MM.1S (cell line): ENCODE data around the gene UGGT2.
"Not testable (repeated sequence)": the region's sequence is repeated elsewhere in the genome, so short reads cannot be mapped to it uniquely, and the experiment has no call there.

Source experiments
- CTCF ChIP-seq: fragments of 300-600 bp; sonication (generic); IDR thresholded peaks from 2 replicates; pipeline ENCODE4 v1.5.1; 2016; ENCODE audit warnings: antibody characterized with exemption, low read length, mixed read lengths
- EZH2 ChIP-seq: fragments of 300-600 bp; sonication (generic); optimal IDR thresholded peaks from 2 replicates; pipeline ENCODE3; 2017; ENCODE audit warnings: low read depth, mild to moderate bottlenecking, antibody characterized with exemption, low read length, mixed read lengths

DNA sequence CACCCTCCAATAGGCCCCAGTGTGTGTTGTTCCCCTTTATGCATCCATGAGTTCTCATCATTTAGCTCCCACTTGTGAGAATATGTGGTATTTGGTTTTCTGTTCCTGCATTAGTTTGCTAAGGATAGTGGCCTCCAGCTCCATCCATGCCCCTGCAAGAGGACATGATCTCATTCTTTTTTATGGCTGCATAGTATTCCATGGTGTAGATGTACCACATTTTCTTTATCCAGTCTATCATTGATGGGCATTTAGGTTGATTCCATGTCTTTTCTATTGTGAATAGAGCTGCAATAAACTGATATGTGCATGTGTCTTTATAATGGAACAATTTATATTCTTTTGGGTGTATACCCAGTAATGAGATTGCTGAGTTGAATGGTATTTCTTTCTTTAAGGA is 263.9 kb downstream of the UGGT2 start:
- TF ChIP-seq EZH2, CTCF: not testable (repeated sequence)
